Right atrium auricular region (tissue), 2 donors: ENCODE measurements around the gene KRT73. TPM values are rescaled to one million over a fixed set of nuclear protein-coding genes. Genes with fewer than 3 reads are reported as not detected.

Source experiments
- DNase-seq: peaks from one replicate; pipeline ENCODE4 v3.0.0-alpha.2; 2019; ENCODE audit warnings: low spot score
- H3K27ac ChIP-seq, 2 donors: fragments of 200-600 bp; sonication (generic); 1 replicate in 1 of 2; 2 replicates in 1 of 2; pipeline ENCODE4 v1.5.1; 2016 to 2019
- H3K27me3 ChIP-seq, 2 donors: fragments of 200-600 bp; sonication (generic); one replicate each; pipeline versions ENCODE4 v1.5.1 to v1.6.0; 2017 to 2019
- H3K36me3 ChIP-seq: fragments of 200-600 bp; sonication (generic); one replicate; pipeline ENCODE4 v1.5.1; 2016
- H3K4me1 ChIP-seq, 2 donors: fragments of 200-600 bp; sonication (generic); one replicate each; pipeline versions ENCODE4 v1.5.1 to v1.6.0; 2017 to 2019
- H3K4me3 ChIP-seq, 2 donors: fragments of 200-600 bp; sonication (generic); 1 replicate in 1 of 2; 2 replicates in 1 of 2; pipeline ENCODE4 v1.5.1; 2017 to 2019; ENCODE audit warnings: mild to moderate bottlenecking in 1 of 2, moderate library complexity in 1 of 2
- H3K9me3 ChIP-seq, 2 donors: fragments of 200-600 bp; sonication (generic); one replicate each; pipeline ENCODE4 v1.5.1; 2019
- total RNA-seq, 2 donors: library from RNA; depleted of rRNA; stranded (reverse); fragments of >200 nt; gene quantifications; one replicate each; pipeline ENCODE4 v1.1.0, GENCODE V29; 2016
- TF ChIP-seq, protein P1 (sequence below), 2 donors: fragments of 200-600 bp; sonication (generic); IDR thresholded peaks; one replicate each; pipeline ENCODE4 v1.5.1; 2019; ENCODE audit warnings: antibody characterized with exemption in 2 of 2

The KRT73 gene
- total RNA-seq, 2 donors from 2014 or later: not detected

GRCh38 chr12:52650520-52651081, 32.2 kb upstream of the KRT73 start:
- Histone ChIP-seq H3K27ac (no peak overlapping the region), H3K36me3 (no peaks in the 10 kb centered on the region), H3K4me1 (no peaks in the 10 kb centered on the region), H3K27me3 (no peaks in the 10 kb centered on the region), H3K4me3 (no peak overlapping the region), H3K9me3 (no peaks in the 10 kb centered on the region)
- TF ChIP-seq, protein P1, sequence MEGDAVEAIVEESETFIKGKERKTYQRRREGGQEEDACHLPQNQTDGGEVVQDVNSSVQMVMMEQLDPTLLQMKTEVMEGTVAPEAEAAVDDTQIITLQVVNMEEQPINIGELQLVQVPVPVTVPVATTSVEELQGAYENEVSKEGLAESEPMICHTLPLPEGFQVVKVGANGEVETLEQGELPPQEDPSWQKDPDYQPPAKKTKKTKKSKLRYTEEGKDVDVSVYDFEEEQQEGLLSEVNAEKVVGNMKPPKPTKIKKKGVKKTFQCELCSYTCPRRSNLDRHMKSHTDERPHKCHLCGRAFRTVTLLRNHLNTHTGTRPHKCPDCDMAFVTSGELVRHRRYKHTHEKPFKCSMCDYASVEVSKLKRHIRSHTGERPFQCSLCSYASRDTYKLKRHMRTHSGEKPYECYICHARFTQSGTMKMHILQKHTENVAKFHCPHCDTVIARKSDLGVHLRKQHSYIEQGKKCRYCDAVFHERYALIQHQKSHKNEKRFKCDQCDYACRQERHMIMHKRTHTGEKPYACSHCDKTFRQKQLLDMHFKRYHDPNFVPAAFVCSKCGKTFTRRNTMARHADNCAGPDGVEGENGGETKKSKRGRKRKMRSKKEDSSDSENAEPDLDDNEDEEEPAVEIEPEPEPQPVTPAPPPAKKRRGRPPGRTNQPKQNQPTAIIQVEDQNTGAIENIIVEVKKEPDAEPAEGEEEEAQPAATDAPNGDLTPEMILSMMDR (IDR thresholded peaks at IDR 0.05): no peak
- DNase-seq: peak; percentile 56

DNA sequence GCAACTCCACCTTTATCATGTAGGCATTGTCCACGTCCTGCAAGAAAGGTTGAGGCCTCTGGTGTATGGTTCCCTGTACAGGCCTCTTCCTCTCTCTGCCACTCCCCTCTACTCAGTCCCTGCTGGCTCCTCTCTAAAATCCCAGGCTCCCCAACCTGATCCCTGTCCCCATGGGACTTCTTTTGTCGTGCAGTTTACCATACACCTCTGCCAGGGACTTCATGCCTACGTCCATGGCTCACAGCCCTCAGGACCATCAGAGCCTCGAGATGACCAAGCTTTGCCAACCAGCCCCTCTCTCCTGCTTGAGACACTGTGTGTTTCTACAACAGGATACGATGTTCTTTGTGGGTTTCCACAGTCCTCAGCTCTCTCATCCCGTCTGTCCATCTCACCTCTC, 30.7 kb upstream of the KRT73 start:
- TF ChIP-seq, protein P1 (IDR thresholded peaks at IDR 0.05): no peak
- Histone ChIP-seq H3K4me3 (no peak overlapping the region), H3K4me1 (no peaks in the 10 kb centered on the region), H3K36me3 (no peaks in the 10 kb centered on the region), H3K27me3 (no peaks in the 10 kb centered on the region), H3K9me3 (no peaks in the 10 kb centered on the region), H3K27ac (no peak overlapping the region)
- peak; percentile 23 for DNase-seq

DNA sequence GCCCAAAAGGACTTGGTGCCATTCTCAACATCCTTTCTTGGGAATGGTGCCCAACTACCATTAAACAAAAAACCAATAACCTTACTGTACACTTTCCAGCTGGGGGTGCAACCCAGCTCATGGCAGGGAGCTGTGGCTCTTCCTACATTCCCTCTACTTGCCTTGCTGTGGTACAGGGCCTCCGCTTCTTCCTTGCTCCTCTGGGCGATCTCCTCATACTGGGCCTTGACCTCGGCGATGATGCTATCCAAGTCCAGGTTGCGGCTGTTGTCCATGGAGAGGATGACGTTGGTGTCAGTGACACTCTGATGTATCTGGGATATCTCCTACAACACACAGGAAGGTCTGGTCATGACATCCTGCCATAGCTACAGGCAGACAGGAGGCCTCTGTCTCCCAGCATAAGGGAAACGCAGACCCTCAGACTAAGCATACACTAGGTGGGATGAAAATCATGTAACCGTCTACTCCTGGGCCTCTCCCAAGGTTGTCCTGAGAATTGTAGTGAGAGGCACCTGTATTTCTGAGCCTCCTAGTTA, 29.7 kb upstream of the KRT73 start:
- no peaks in the 10 kb centered on the region for H3K9me3 ChIP-seq
- H3K4me1 ChIP-seq: no peaks in the 10 kb centered on the region
- DNase-seq: peak; percentile 46
- H3K36me3 ChIP-seq: no peaks in the 10 kb centered on the region
- no peaks in the 10 kb centered on the region for H3K27me3 ChIP-seq
- TF ChIP-seq, protein P1 (IDR thresholded peaks at IDR 0.05): no peak
- H3K27ac ChIP-seq: no peak overlapping the region
- H3K4me3 ChIP-seq: no peak overlapping the region

- H3K27me3 ChIP-seq: no peaks in the 10 kb centered on the region
- DNase-seq: no peak
- no peaks in the 10 kb centered on the region for H3K9me3 ChIP-seq
- no peak overlapping the region for H3K27ac ChIP-seq
- TF ChIP-seq, protein P1 (IDR thresholded peaks at IDR 0.05): no peak
- H3K4me1 ChIP-seq: no peaks in the 10 kb centered on the region
- no peaks in the 10 kb centered on the region for H3K36me3 ChIP-seq
- no peak overlapping the region for H3K4me3 ChIP-seq
Measured at GRCh38 chr12:52647601-52648000, 29.2 kb upstream of the KRT73 start.

GRCh38 chr12:52646613-52647012, 28.3 kb upstream of the KRT73 start:
- Histone ChIP-seq H3K4me3 (no peak overlapping the region), H3K4me1 (no peaks in the 10 kb centered on the region), H3K36me3 (no peaks in the 10 kb centered on the region), H3K9me3 (no peaks in the 10 kb centered on the region), H3K27ac (no peak overlapping the region), H3K27me3 (no peaks in the 10 kb centered on the region)
- peak; percentile 16 for DNase-seq
- TF ChIP-seq, protein P1 (IDR thresholded peaks at IDR 0.05): no peak

DNA sequence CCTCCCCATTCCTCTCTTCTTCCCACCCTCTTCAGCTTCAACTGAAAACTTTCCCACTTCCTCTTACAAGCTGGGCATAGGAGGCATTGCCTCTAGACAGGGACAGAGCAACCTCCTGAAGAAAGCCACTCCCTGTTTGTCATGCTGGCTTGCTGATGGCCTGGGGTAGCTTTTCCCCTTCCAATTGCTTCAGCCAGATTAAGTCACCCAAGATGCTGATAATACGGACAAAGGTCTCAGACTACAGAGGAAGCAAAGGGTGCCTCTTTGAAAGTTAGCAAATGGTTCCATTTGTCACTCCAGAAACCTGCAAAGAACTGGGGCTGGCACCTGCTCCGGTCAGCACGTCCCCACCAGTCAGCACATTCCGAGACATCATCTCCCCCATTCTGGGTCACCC, 27.6 kb upstream of the KRT73 start:
- Histone ChIP-seq H3K4me1 (no peaks in the 10 kb centered on the region), H3K9me3 (no peaks in the 10 kb centered on the region), H3K27ac (no peak overlapping the region), H3K36me3 (no peaks in the 10 kb centered on the region), H3K4me3 (no peak overlapping the region), H3K27me3 (no peaks in the 10 kb centered on the region)
- TF ChIP-seq, protein P1 (IDR thresholded peaks at IDR 0.05): no peak
- peak; percentile 28 for DNase-seq
